Tongue (tissue), 2 donors: Measurements from ENCODE around the gene KATNA1. TPM values are rescaled to one million over a fixed set of nuclear protein-coding genes. Genes with fewer than 3 reads are reported as not detected.
"Not testable (repeated sequence)": the region's sequence is repeated elsewhere in the genome, so short reads cannot be mapped to it uniquely, and the experiment has no call there.

Source experiments
- DNase-seq: peaks from one replicate; pipeline ENCODE4 v3.0.0-alpha.2; 2015
- total RNA-seq: library from RNA; depleted of rRNA; stranded (reverse); fragments of >200 nt; gene quantifications from one replicate; pipeline ENCODE4 v1.2.3, GENCODE V29; 2014

KATNA1 gene
- total RNA-seq, result 27.3 TPM

DNA sequence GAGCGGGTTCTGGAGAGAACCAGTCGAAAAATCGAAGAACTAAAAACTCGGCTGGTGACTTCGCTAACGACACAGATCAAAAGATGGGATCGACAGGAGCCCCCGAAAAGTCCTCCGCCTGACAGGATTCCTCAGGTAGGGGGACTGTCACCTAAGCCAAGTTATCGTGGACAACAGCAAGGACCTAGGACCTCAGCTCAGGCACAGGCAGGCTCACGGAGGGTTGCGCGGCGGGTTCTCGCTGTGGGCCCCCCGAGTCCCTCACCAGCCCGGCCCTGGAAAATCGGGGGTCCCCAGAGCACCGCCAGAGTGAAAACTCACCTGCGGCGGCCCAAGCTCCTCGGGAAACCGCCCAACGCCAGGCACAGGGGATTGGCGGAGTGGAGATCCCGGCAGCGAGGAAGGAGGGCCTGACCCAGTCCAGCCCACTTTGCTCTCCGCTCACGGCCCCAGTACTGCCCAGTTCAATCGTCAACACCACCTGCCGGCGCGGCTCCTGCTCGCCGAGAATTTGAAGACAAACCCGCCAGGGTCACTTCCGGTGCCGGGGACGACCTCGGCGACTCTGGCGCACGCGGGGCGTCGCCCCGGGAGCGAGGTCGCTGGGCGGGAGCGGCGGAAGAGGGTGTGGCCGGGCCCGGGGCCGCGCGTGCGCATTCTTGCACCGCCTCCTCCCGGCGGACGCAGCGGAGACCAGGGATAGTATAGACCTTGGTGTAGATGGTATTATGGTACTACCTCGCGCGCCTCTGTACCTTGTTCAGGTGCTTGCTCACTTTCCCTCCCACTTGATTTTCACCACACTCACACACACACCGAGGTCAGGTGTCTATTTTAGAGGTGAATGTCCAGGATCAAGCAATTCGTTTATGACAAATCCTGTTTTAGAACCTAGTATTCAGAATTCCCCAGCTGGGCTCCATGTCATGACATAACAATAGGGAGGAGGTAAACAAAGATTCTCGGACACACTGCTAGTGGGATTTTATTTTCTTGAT is at the start of gene KATNA1:
Gene KATNA1 (minus strand): TSS at position 567 of the 998 bp plus-strand sequence. CDS start 10,167 bp downstream, outside the sequence.
- peak; percentile 90 for DNase-seq

DNA sequence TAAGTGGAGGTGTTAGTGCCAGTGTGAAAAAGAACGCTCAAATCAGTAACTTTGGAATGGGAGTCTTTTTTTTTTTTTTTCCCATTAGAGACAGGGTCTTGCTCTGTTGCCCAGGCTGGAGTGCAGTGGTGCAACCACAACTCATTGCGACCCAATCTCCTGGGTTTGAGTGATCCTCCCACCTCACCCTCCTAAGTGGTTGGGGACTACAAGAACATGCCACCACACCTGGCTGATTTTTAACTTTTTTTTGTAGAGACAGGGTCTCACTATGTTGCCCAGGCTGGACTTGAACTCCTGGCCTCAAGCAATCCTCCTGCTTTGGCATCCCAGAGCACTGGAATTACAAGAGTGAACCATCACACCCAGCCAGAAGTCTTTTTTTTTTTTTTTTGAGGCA is 49.7 kb upstream of the KATNA1 start:
- DNase-seq, result no peak

DNA sequence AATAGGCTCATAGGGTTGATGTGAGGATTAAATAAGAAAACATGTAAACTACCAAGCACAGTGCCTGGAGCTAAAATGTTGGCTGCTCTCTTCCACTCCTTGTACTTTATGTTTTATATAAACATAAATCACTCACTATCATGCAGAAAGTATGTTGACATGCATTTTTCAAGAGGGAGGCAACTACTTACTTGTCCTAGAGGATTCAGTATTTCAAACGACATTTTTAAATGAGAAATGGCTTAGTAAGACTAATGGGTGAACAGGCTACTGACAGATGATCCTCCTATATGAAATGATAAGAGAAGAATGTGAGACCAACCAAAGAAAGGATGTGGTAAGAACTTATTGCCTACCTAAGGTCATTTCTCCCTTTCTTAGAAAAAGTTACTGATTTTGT is 48.4 kb upstream of the KATNA1 start:
- no peak for DNase-seq

- no peak for DNase-seq
Measured at GRCh38 chr6:149694921-149695320, 46.4 kb upstream of the KATNA1 start.

- no peak for DNase-seq
Measured at GRCh38 chr6:149691201-149691600, 42.7 kb upstream of the KATNA1 start.

- no peak for DNase-seq
Measured at GRCh38 chr6:149686230-149686629, 37.7 kb upstream of the KATNA1 start.

DNA sequence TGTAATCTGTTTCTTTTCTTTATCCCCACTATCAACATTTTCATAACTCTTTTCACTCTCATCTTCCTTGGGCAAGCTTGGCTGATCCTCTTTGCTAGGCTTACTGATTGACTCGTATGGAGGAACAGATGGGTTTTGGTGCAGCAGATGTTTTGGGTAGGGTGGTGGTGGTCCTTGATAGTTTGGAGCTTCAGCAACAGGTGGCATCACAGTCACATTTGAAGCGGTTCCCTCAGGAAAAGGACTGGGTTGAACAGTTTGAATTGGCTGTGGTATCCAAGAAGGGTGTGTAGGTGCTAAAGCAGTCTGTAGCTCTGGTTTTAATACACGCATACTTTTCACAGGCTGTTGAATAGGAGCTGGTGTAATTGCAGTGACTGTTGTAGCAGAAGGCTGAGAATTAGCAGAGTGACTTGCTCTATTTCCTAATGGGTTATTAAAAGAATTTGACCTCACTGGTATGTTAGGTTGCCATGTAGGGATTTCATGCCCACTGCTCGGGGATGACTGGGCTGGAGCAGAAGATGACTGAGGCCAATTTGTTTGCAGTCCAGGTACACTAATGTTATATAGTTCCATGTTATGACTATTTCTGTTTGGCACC is 34.8 kb upstream of the KATNA1 start:
- DNase-seq, result peak; percentile 14

DNA sequence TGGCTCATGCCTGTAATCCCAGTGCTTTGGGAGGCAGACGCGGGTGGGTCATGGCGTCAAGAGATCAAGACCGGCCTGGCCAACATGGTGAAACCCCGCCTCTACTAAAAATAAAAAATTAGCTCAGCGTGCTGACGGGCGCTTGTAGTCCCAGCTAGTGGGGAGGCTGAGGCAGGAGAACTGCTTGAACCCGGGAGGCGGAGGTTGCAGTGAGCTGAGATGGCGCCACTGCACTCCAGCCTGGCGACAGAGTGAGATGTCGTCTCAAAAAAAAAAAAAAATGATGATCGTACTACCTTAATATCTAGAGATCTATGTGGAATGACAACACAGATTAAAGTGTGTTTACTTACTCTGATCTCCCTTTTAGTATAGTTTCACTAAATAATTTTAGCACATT is 33.3 kb upstream of the KATNA1 start:
- DNase-seq, result not testable (repeated sequence)

DNA sequence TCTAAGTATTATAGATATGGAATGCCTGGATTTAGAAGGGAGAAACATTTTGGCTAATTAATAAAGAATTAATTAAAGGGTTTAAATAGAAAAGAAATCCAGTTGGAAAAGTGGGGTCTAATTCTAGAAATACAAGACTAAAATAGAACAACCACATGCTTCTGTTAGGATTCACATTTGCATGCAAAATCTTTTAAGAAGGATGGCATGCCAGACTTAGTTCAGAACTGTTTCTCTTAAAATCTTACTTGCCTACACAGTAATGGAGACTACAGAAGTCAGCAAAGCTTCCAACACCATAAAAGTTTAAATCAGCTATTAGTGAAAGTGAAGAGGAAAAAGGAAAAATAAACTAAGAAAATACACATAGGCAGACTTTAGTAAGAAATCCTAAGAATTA is 32.7 kb upstream of the KATNA1 start:
- DNase-seq, result no peak

GRCh38 chr6:149680503-149680902 is 32.0 kb upstream of the KATNA1 start:
- DNase-seq, result no peak

DNA sequence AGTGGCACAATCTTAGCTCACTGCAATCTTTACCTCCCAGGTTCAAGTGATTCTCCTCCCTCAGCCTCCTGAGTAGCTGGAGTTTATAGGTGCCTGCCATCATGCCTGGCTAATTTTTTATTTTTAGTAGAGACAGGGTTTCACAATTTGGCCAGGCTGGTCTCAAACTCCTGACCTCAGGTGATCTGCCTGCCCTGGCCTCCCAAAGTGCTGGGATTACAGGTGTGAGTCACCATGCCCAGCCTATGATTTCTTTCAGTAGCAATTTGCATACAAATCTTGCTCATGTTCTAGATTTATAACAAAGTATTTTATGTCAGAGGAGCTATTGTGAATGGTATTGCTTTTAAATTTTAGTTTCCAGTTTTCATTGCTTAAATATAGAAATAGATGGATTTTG is 23.8 kb upstream of the KATNA1 start:
- DNase-seq, result not testable (repeated sequence)

- no peak for DNase-seq
Measured at GRCh38 chr6:149660028-149660427, 11.5 kb upstream of the KATNA1 start.

GRCh38 chr6:149657441-149657840 is 8.9 kb upstream of the KATNA1 start:
- DNase-seq, result no peak

DNA sequence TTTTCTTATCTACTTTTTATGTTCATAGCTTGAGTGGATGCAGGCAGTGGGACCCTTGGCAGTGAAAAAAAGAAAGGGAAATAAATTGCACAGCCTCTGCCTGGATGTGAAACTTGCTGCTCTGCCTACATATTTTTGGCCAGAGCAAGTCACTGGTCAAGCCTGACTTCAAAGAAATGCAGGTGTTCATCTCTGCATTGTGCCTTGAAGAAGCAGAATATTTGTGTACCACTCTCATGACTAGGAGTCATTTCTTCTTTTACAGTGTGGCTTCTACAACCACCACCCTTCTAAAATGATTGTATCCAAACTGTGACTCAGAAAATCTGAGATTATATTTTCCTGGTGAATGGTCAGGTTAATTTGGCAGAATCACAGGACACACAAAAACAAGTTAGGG is 2.5 kb upstream of the KATNA1 start:
- DNase-seq, result no peak

DNA sequence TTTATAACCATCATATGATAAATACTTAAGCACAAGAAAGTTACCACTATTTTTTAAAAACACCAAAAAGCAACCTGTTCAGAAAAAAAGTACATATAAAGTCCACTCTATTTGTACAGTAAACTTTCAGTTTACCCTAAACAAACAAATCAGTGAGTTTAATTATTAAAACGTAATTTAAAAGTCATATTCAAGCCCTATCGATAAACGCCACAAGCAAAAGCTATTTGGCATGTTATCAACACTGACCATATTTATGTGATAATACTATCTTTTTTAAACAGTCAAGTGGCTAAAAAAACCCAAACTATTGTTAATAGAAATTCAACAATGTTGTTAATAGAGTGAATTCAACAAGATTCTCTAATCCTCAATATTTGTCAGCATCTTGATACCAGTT is 1.9 kb downstream of the KATNA1 start:
- no peak for DNase-seq

DNA sequence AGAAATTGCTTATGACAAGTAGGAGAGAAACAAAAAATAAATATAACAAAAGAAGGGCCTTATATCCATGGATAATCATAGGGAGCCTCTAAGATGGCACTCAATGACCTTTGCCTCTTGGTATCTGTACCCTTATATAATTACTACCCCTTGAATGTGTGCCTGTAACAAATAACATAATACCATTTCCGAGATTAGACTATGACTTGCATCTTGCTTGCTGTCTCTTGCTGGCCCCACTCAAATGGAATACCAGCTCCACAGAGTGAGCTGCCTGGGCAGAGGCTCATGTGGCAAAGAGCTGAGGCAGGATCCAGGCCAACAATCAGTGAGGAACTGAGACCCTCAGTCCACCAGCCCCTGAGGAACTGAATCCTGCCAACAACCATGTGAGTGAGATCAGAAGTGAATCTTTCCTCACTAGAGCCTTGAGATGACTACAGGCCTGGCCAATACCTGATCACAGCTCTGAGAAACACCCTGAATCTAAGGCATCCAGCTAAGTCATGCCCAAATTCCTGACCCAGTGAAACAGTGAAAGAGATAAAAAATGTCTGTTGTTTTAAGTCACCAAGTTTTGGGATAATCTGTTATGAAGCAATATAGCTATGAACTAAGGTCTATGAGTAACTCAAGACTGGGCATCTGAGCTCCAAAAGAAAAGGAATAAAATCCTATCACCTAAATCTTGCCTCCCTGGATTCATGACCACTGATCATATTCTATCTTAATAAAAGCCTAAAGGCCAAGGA is 5.5 kb downstream of the KATNA1 start:
- no peak for DNase-seq

DNA sequence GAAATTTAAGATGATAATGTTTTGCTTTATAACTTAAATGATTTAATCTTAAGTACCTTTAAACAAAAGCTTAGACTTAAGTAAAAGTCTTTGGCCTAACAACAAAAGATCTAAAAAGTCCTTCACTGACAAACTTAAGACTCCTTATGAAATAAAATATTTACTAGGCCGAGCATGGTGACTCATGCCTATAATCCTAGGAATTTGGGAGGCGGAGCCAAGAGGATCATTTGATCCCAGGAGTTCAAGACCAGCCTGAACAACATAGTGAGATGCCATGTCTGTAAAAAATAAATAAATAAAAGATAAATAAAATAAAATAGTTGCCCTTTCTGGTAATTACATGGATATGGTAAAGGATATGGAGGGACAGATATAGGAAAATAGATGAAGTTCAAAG is 12.4 kb downstream of the KATNA1 start:
- DNase-seq, result no peak

DNA sequence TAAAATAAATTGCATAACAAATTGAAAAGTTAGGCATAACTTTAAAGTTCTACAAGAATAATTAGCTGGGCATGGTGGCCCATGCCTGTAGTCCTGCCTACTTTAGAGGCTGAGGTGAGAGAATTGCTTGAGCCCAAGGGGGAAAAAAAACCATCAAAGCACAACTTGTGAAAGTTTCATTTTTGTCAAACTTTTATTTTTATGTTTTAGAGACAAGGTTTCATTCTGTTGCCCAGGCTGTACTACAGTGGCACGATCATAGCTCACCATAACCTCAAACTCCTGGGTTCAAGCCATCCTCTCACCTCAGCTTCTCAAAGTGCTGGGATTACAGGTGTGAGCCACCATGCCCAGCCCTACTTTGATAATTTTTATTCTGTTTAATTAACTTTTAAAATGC is 14.2 kb downstream of the KATNA1 start:
- no peak for DNase-seq

DNA sequence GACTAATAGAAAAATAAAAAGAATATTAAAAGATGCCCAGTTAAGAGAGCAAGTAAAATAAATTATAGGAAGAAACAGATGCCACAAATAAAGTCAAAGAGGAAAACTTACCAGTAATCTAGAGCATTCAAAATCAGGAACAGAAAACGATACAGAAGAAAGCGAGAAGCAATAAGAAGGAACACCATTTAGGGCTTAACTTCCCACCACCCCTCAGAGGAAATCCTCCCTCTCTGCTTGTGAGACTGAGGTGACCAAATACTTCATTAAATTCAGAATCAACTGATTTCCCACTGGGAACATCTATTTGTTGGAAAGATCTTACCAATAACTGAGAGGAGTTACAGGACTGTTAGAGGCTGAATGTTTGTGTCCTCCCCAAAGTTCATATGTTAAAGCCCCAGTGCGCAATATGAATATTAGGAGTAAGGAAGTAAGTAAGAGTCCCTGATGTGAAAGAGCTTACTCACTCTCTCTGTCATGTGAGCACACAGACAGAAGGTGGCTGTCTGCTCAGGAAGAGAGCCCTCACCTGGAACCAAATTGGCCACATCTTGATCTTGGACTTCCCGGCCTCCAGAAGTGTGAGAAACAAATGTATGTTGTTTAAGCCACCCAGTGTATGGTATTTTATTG is 19.5 kb downstream of the KATNA1 start:
- no peak for DNase-seq

- no peak for DNase-seq
Measured at GRCh38 chr6:149627672-149628071, 20.8 kb downstream of the KATNA1 start.

DNA sequence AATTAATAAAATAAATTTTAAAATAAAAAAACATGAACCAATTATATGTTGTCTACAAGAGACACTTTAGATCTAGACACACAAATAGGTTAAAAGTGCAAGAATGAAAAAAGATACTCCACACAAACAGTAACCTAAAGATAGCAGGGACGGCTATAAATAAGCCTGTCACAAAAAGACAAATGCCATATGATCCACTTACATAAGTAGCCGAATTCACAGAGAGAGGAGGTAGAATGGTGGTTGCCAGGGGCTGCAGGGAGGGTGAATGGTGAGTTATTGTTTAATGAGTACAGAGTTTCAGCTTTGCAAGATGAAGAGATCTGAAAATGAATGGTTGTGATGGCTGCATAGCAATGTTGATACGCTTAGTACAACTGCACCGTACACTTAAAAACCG is 32.7 kb downstream of the KATNA1 start:
- peak; percentile 34 for DNase-seq

DNA sequence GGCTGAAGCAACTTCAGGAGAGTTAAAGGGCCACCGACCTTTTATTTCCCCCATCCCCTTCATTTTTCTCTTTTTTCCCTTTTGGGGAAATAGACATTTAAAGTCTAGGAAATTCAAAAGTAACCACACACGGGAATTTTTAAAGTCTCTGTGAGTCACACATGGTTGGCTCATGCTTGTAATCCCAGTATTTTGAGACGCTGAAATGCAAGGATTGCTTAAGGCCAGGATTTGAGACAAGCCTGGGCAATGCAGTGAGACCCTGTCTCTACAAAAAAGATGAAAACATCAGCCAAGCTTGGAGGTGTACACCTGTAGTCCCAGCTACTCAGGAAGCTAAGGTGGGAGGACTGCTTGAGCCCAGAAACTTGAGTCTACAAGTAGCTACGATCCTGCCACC is 34.2 kb downstream of the KATNA1 start:
- no peak for DNase-seq
